ENCODE results near the gene OSCAR. TPM values are rescaled to one million over a fixed set of nuclear protein-coding genes. Genes with fewer than 3 reads are reported as not detected.

The OSCAR gene
- total and polyA plus RNA-seq, 7 donors, result 0.10 to 0.99 (median 0.33) TPM

DNA sequence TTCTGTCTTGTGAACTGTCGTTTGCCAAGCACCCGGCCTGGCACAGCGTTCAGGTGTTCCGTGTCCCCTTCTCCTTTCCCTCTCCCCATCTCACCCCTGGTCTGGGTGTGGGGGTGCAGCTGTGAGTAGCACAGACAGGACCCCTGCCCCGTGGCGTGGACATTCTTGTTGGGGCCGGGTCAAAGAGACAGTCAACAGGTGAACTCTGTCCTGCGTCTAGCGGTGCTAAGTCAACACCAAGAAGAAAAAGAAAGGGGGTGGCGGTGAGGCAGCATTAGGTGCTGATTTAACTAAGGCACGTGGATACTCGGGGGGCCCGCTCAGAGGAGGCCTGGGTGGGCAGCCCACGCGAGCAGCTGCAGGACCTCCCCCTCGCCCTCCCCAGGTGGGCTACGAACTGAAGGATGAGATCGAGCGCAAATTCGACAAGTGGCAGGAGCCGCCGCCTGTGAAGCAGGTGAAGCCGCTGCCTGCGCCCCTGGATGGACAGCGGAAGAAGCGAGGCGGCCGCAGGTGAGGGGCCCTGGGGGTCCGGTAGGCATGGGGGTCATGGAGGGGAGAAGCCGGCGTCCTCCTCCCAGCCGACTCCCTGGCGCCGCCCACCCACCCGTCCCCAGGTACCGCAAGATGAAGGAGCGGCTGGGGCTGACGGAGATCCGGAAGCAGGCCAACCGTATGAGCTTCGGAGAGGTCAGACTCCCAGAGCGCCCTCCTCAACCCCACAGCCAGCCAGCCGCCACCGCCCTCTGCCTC is 27.3 kb upstream of the OSCAR start:
- TF ChIP-seq, protein P1, sequence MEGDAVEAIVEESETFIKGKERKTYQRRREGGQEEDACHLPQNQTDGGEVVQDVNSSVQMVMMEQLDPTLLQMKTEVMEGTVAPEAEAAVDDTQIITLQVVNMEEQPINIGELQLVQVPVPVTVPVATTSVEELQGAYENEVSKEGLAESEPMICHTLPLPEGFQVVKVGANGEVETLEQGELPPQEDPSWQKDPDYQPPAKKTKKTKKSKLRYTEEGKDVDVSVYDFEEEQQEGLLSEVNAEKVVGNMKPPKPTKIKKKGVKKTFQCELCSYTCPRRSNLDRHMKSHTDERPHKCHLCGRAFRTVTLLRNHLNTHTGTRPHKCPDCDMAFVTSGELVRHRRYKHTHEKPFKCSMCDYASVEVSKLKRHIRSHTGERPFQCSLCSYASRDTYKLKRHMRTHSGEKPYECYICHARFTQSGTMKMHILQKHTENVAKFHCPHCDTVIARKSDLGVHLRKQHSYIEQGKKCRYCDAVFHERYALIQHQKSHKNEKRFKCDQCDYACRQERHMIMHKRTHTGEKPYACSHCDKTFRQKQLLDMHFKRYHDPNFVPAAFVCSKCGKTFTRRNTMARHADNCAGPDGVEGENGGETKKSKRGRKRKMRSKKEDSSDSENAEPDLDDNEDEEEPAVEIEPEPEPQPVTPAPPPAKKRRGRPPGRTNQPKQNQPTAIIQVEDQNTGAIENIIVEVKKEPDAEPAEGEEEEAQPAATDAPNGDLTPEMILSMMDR (IDR thresholded peaks at IDR 0.05), result no peak
- Histone ChIP-seq H3K36me3 (ENCODE audit: insufficient read depth in 1 of 2, low read depth in 1 of 2) (peaks cover 2 to 93% of the 10 kb centered on the region in 2 donors), H3K27ac (no peak overlapping the region), H3K4me3 (no peak overlapping the region), H3K4me1 (no peaks in the 10 kb centered on the region), H3K9me3 (no peaks in the 10 kb centered on the region), H3K27me3 (ENCODE audit: insufficient read depth in 3 of 3, low read length in 2 of 3) (no peaks in the 10 kb centered on the region)
- intact Hi-C loops (cut with DNase I), result no loop called here
- ATAC-seq (no peak), DNase-seq (no peak)
- 91 to 94% (median 92%) methylated on average over 36 to 44 of the region's 44 CpGs for WGBS, 3 donors

DNA sequence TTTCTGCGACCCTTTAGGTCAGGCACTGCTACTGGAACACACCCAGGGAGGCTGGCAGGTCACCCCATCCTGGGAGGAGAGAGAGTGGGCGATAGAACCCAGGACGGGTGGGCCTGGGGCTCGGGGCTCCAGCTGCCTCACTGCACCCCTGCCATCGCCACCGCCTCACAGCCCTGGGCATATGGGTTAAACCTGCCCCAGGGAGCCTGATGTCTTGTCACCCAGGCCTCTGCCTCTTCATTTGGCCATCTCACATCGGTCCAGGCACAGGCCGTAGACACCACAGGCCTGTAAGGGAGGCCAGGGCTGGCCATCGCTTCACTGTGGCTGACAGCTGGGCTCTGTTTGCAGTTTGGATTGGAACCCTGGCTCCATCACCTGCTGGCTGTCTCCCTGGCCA is 25.1 kb upstream of the OSCAR start:
- H3K4me3 ChIP-seq, result no peak overlapping the region
- 82 to 86% (median 83%) methylated on average over 9 of the region's 9 CpGs for WGBS, 3 donors
- TF ChIP-seq, protein P1 (IDR thresholded peaks at IDR 0.05), result no peak
- DNase-seq (no peak), ATAC-seq (no peak)
- H3K27ac ChIP-seq, result no peak overlapping the region
- intact Hi-C loops (cut with DNase I), result no loop called here
- no peaks in the 10 kb centered on the region for H3K9me3 ChIP-seq
- no peaks in the 10 kb centered on the region for H3K4me1 ChIP-seq
- peaks cover 0 to 92% of the 10 kb centered on the region in 2 donors for H3K36me3 ChIP-seq (ENCODE audit: insufficient read depth in 1 of 2, low read depth in 1 of 2)
- H3K27me3 ChIP-seq (ENCODE audit: insufficient read depth in 3 of 3, low read length in 2 of 3), result no peaks in the 10 kb centered on the region

DNA sequence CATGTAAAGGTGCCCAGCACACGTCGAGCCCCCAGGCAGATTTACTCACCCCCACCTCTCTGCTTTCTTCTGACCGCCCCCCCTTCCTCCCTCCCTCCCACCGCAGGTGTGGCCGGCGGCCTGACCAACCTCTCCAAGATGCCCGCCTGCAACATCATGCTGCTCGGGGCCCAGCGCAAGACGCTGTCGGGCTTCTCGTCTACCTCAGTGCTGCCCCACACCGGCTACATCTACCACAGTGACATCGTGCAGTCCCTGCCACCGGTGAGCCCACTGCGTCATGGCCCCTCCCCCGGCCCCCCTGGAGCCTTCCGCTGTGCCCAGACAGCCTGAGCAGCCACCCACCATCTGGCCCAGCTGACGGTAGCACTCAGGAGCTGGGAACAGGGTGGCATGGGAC is 23.8 kb upstream of the OSCAR start:
- peaks cover 0 to 97% of the 10 kb centered on the region in 2 donors for H3K36me3 ChIP-seq (ENCODE audit: insufficient read depth in 1 of 2, low read depth in 1 of 2)
- no peak overlapping the region for H3K4me3 ChIP-seq
- no peaks in the 10 kb centered on the region for H3K9me3 ChIP-seq
- no peak for ATAC-seq
- no peak for DNase-seq
- 89 to 93% (median 93%) methylated on average over 19 of the region's 19 CpGs for WGBS, 3 donors
- intact Hi-C loops (cut with DNase I), result no loop called here
- H3K4me1 ChIP-seq, result no peaks in the 10 kb centered on the region
- no peak overlapping the region for H3K27ac ChIP-seq
- TF ChIP-seq, protein P1 (IDR thresholded peaks at IDR 0.05), result no peak
- no peaks in the 10 kb centered on the region for H3K27me3 ChIP-seq (ENCODE audit: insufficient read depth in 3 of 3, low read length in 2 of 3)

DNA sequence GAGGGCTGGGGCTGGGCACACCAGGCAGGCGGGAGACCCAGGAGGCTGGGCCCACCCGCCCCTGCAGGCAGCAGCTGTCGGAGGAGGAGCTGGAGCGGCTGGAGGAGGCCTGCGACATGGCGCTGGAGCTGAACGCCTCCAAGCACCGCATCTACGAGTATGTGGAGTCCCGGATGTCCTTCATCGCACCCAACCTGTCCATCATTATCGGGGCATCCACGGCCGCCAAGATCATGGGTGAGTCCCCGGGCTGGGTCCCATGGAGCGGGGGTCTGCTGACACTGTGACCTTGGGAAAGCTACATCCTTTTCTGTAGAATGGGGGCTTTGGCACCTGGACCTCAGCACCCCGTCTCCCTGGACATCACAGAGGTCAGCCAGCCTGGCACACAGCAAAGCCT is 23.1 kb upstream of the OSCAR start:
- no peaks in the 10 kb centered on the region for H3K4me1 ChIP-seq
- H3K36me3 ChIP-seq (ENCODE audit: insufficient read depth in 1 of 2, low read depth in 1 of 2), result peaks cover 0 to 97% of the 10 kb centered on the region in 2 donors
- H3K27ac ChIP-seq, result no peak overlapping the region
- H3K27me3 ChIP-seq (ENCODE audit: insufficient read depth in 3 of 3, low read length in 2 of 3), result no peaks in the 10 kb centered on the region
- ATAC-seq (no peak), DNase-seq (no peak)
- 88 to 91% (median 89%) methylated on average over 17 of the region's 17 CpGs for WGBS, 3 donors
- TF ChIP-seq, protein P1 (IDR thresholded peaks at IDR 0.05), result no peak
- H3K9me3 ChIP-seq, result no peaks in the 10 kb centered on the region
- intact Hi-C loops (cut with DNase I), result no loop called here
- H3K4me3 ChIP-seq, result no peak overlapping the region

DNA sequence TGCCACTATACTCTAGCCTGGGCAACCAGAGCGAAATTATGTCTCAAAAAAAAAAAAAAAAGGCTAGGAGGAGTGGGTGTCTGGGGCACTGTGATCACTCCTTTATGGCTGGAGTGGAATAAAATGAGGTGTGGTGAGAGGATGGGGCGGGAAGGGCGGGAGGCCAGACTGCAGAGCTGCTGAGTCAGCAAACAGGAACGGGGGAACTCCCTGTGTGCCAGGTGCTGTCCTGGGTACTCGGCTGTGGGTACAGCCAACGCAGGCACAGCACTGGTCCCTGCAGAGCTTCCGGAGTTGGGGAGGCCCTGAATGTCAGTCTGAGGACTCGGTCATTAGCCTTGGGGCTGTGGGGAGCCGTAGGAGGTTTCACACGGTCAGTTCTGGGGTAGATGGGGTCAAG is 20.7 kb upstream of the OSCAR start:
- H3K36me3 ChIP-seq (ENCODE audit: insufficient read depth in 1 of 2, low read depth in 1 of 2), result peaks cover 0 to 84% of the 10 kb centered on the region in 2 donors

More for the DNA sequence above, 20.7 kb upstream of the OSCAR start:
- WGBS, 3 donors, result 88 to 91% (median 90%) methylated on average over 8 to 10 of the region's 10 CpGs
- H3K4me1 ChIP-seq, result peaks cover 10% of the 10 kb centered on the region
- DNase-seq (no peak), ATAC-seq (no peak)
- intact Hi-C loops (cut with DNase I), result no loop called here
- H3K27ac ChIP-seq, result no peak overlapping the region
- H3K27me3 ChIP-seq (ENCODE audit: insufficient read depth in 3 of 3, low read length in 2 of 3), result no peaks in the 10 kb centered on the region
- TF ChIP-seq, protein P1 (IDR thresholded peaks at IDR 0.05), result no peak
- no peaks in the 10 kb centered on the region for H3K9me3 ChIP-seq
- no peak overlapping the region for H3K4me3 ChIP-seq

All from psoas muscle (tissue), 8 donors.